ENCODE measurements around the gene DEPDC1B.
"Not testable (repeated sequence)": the region's sequence is repeated elsewhere in the genome, so short reads cannot be mapped to it uniquely, and the experiment has no call there.

The DEPDC1B gene, protein sequence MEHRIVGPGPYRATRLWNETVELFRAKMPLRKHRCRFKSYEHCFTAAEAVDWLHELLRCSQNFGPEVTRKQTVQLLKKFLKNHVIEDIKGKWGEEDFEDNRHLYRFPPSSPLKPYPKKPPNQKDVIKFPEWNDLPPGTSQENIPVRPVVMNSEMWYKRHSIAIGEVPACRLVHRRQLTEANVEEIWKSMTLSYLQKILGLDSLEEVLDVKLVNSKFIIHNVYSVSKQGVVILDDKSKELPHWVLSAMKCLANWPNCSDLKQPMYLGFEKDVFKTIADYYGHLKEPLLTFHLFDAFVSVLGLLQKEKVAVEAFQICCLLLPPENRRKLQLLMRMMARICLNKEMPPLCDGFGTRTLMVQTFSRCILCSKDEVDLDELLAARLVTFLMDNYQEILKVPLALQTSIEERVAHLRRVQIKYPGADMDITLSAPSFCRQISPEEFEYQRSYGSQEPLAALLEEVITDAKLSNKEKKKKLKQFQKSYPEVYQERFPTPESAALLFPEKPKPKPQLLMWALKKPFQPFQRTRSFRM

DNA sequence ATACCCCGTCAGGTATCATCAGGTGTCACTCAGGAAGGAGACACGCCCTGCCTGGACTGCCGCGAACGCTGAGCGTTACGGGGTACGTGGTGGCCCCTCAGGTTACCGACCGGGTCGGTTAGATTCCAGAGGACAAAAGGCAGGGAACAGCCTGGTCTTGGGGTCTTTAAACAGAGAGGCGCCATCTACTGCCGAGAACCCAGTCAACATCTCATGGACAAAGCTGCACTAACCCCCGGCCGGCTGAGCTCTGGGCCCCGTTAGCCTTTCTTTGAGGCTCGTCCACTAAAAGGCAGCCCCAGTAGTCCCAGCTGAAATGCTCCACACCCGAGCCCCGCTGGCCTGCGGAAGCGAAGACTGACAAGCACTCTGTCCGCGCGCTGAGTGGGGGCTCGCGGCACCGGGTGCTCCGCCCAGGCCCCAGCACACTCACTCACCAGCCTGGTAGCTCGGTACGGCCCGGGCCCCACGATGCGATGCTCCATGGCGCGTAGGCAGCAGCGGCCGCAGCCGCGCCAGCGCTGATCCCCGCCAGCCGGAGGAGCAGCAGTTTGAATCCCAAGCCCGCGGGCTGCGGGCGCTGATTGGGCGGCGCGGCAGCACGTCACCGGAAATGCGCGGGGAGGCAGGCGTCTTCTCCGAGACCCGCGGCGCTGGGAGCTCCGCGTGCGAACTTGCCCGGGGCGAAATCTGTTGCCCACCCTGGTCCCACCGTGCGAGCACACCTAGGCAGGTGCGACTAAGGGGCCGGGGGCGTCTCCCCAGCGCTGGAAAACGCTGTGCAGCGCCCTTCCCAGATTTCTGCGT, at the start of gene DEPDC1B:
TSS of gene DEPDC1B (minus strand) at position 558 of the 807 bp plus-strand sequence. CDS start at position 485, 73 bp downstream.
- peak in 55 of 56 donors; percentile 7 to 91 (median 76) for DNase-seq

DNA sequence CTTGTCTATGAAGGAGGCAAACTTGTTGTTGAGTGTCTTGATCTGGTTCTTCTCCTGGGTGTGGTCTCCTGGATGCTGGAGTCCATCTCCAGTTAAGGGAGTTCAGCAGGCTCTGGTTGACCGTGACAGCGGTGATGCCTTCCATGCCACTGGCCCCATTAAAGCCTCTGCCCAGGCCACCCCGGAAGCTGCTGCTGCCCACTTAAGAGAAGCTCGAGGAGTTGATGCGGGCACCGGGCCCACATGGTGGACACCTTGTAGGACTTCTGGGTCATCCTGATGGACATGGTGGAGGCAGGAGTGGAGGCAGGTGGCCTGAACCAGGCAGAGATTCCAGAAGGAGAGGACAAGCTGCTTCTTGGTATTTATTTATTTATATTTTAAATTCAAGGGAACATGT, 44.7 kb upstream of the DEPDC1B start:
- no peak for DNase-seq

- no peak for DNase-seq
These were observed 43.7 kb upstream of the DEPDC1B start for GRCh38 chr5:60743511-60744314.

GRCh38 chr5:60740322-60740721, 40.4 kb upstream of the DEPDC1B start:
- no peak for DNase-seq

DNA sequence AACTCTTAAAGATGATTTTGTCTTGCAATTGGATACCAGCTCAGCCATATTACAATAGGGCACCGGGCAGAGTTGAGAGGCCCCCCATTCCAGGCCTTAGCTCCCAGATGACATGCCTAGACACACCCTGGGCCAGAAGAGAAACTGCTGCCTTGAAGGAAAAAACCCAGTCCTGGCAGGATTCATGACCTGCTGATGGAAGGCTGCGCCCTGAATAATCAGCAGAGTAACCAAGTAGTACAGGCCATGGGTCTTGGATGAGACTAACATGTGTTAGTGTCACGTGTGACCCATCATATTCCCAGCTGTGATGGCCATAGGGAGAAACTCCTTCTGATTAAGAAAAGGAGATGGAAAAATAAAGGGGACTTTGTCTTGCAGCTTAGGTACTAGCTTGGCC, 39.0 kb upstream of the DEPDC1B start:
- no peak for DNase-seq

GRCh38 chr5:60738461-60738860, 38.5 kb upstream of the DEPDC1B start:
- no peak for DNase-seq

DNA sequence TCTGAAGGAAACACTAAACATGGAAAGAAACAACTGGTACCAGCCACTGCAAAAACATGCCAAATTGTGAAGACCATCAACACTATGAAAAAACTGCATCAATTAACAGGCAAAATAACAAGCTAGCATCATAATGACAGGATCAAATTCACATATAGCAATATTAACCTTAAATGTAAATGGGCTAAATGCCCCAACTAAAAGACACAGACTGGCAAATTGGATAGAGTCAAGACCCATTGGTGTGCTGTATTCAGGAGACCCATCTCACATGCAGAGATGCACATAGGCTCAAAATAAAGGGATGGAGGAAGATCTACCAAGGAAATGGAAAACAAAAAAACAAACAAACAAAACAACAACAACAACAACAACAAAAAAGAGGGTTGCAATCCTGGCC, 30.9 kb upstream of the DEPDC1B start:
- DNase-seq: not testable (repeated sequence)

DNA sequence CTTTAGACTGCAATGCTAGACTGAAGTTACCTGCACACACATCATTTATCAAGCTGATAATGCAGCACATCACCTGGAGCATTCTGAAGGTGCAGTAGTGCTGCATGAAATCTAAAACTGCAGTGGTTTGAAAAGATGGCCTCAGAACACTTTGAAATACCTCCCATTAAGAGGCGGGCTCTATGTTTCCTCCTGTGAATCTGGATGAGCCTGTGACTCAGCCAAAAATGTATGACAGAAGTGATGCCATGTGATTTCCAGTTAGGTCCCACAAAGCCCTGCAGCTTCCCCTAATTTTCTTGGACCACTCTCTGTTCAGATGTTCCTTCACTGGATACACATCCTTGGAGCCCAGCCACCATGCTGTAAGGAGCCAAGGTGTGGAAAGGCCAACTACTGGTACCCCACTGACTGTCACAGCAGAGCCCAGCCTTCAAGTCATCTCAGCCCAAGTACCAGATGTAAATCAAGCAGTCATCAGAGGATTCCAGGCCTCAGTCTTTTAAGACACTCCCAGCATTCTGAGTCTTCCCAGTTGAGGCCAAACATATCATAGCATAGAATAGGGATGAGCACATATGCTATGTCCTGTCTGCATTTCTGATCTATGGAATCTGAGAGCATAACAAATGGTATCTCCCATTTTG, 27.2 kb upstream of the DEPDC1B start:
- no peak for DNase-seq

- DNase-seq: no peak
These were observed 24.2 kb upstream of the DEPDC1B start for GRCh38 chr5:60724126-60724525.

DNA sequence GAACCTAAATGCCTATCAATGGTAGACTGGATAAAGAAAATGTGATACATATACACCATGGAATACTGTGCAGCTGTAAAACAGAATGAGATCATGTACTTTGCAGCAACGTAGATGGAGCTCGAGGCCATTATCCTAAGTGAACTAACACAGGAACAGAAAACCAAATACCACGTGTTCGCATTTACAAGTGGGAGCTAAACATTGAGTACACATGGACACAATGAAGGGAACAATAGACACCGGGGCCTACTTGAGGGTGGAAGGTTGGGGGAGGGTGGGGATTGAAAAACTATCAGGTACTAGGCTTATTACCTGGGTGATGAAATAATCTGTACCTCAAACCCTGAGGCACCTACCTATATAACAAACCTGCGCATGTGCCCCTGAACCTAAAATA, 22.4 kb upstream of the DEPDC1B start:
- DNase-seq: no peak

DNA sequence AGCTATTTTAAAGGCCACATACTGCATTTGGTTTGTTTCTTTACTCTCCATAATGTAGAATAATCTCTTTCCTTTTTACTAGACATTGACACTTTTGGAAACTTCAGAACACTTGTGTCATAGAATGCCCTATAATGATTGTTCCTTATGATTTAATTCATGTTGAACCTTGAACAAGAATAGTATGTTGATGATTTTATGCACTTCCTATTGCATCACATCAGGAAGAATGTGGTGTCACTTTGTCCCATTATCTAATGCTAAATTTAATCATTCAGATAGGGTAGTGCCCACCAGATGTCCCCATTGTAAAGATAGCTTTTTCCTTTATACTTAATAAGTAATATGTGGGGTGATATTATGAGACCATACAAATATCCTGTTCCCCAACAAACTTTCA, 19.4 kb upstream of the DEPDC1B start:
- no peak for DNase-seq

DNA sequence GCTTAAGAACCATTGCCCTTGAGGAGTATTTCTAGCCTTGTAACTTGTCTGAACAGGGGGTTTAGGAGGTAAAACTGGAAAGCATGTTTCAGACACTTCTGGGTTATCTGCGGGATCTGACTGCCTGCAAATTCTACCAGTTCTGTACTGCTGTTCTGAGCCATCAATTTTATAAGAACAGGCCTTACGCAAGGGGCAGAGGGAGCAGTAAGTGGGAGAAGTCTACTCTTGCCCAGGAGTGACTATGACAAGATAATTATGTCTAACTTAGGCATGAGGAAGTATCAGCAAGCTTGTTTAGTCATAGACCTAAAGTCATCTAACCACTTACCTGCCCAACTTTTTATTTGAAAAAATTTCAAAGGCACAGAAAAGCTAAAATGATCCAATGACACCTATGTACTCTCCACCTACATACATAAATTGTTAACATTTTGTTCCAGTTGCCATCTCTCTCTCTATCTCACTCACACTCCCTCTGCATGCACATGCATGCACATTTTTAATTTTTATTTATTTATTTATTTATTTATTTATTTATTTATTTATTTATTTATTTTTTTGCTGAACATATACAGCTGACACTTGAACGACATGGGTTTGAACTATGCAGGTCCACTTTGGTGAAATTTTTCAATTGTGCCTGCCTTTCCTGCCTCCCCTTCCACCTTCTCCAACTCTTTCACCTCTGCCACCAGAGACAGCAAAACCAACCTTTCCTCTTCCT, 18.4 kb upstream of the DEPDC1B start:
- DNase-seq: no peak

DNA sequence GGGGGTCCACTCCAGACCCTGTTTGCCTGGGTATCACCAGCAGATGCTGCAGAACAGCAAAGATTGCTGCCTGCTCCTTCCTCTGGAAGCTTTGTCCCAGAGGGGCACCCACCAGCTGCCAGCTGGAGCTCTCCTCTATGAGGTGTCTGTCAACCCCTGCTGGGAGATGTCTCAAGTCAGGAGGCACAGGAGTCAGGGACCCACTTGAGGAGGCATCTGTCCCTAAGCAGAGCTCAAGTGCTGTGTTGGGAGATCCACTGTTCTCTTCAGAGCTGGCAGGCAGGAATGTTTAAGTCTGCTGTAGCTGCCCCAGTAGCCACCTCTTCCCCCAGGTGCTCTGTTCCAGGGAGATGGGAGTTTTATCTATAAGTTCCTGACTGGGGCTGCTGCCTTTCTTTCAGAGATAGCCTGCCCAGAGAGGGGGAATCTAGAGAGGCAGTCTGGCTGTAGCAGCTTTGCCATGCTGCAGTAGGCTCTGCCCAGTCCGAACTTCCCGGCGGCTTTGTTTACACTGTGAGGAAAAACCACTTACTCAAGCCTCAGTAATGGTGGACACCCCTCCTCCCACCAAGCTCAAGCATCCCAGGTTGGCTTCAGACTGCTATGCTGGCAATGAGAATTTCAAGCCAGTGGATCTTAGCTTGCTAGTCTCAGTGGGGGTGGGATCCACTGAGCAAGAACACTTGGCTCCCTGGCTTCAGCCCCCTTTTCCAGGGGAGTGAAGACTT, 15.4 kb upstream of the DEPDC1B start:
- DNase-seq: not testable (repeated sequence)

DNA sequence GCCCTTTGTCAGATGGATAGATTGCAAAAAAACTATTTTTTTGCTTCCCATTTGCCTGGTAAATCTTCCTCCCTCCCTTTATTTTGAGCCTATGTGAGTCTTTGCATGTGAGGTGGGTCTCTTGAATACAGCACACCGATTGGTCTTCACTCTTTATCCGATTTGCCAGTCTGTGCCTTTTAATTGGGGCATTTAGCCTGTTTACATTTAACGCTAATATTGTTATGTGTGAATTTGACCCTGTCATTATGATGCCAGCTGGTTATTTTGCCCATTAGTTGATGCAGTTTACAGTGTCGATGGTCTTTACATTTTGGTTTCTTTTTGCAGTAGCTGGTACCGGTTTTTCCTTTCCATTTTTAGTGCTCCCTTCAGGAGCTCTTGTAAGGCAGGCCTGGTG, 13.0 kb upstream of the DEPDC1B start:
- DNase-seq: no peak

GRCh38 chr5:60711892-60712291, 11.9 kb upstream of the DEPDC1B start:
- not testable (repeated sequence) for DNase-seq

DNA sequence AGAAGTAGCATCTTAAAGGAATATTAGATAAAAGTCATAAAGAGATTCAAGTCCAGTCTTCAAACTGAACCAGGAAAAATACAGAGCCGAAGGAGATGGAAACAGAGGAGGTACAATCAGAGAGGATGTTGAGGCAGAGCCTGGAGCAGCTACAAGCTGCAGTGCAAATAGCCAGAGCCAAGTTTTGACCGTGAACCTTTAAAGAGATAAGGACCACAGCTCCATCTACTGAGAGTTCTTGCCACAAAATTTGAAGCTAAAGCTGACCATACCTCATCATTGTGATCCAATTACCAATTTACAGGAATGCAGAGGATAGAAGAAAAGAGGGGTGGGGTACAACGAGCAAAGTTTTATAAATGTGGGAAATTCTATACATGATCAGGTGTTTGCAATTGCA, 10.4 kb upstream of the DEPDC1B start:
- no peak for DNase-seq

GRCh38 chr5:60705144-60705543, 5.2 kb upstream of the DEPDC1B start:
- DNase-seq: no peak

DNA sequence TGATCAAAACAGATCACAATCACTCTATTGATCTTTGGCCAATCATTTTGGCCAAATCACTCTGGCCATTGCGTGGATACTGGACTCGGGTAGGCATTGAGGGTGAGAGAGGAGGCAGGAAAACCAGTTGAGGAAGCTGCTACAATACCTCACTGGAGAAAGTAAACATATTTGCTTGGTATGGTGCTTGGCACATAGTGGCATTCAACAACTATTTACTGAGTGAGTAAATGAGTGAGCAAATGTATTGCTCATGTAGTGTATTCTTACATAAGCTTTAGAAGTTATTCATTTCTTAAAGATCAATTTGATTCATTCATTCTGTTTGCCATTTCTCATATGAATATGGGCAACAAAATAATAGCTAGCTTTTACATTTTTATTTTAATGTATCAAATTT, 4.0 kb upstream of the DEPDC1B start:
- no peak for DNase-seq

GRCh38 chr5:60701321-60701968, 1.5 kb upstream of the DEPDC1B start:
- DNase-seq: no peak
